C4-2B (cell line): ENCODE data around the gene ITGB5.

Source experiments
- ZFX ChIP-seq: fragments of 450-650 bp; IDR thresholded peaks from 2 replicates; pipeline ENCODE4 v1.6.1; 2017
- TF ChIP-seq, protein P1 (sequence below): fragments of 450-650 bp; conservative IDR thresholded peaks from 2 replicates; pipeline ENCODE4 v1.5.1; 2017; ENCODE audit warnings: mild to moderate bottlenecking

DNA sequence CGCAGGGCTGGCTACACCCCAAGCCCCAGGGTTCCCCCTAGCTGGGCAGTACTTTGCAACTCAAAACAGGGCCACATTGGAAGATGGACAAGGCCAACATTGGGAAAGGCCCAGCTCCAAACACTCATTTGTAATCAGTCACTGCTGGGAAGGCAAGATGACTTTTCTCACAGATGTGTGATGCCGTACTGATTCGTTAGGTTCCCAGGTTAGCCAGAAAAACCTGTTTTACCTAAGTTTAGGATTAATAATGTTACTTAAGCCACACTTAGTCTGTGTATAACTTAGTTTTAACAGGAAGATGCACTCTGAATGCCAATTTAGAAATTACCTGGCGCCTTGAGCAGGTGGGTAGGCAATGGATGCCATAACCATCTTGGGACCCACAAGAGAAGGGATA is 71.0 kb downstream of the ITGB5 start:
- TF ChIP-seq, protein P1, sequence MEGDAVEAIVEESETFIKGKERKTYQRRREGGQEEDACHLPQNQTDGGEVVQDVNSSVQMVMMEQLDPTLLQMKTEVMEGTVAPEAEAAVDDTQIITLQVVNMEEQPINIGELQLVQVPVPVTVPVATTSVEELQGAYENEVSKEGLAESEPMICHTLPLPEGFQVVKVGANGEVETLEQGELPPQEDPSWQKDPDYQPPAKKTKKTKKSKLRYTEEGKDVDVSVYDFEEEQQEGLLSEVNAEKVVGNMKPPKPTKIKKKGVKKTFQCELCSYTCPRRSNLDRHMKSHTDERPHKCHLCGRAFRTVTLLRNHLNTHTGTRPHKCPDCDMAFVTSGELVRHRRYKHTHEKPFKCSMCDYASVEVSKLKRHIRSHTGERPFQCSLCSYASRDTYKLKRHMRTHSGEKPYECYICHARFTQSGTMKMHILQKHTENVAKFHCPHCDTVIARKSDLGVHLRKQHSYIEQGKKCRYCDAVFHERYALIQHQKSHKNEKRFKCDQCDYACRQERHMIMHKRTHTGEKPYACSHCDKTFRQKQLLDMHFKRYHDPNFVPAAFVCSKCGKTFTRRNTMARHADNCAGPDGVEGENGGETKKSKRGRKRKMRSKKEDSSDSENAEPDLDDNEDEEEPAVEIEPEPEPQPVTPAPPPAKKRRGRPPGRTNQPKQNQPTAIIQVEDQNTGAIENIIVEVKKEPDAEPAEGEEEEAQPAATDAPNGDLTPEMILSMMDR = no peak
- TF ChIP-seq ZFX = no peak
